Upper lobe of right lung (tissue), 1 donor: Measurements from ENCODE around the gene ELF4. TPM values are rescaled to one million over a fixed set of nuclear protein-coding genes. Genes with fewer than 3 reads are reported as not detected.
A peak's percentile ranks its signal among the peaks of the same experiment; 100 is the strongest.

Experiments
- ATAC-seq: fragments of 200-7000 bp; cut with Tn5 transposase; one replicate; pipeline ENCODE4 v1.9.1; 2020; ENCODE audit warnings: mild to moderate bottlenecking, moderate library complexity
- DNase-seq: peaks from one replicate; pipeline ENCODE4 v3.0.0-alpha.2; 2020
- H3K27ac ChIP-seq: fragments of 200-600 bp; one replicate; pipeline ENCODE4 v1.8.0; 2022
- H3K27me3 ChIP-seq: fragments of 200-600 bp; one replicate; pipeline ENCODE4 v1.8.0; 2022; ENCODE audit warnings: mild to moderate bottlenecking
- H3K36me3 ChIP-seq: fragments of 200-600 bp; one replicate; pipeline ENCODE4 v1.8.0; 2022
- H3K4me1 ChIP-seq: fragments of 200-600 bp; one replicate; pipeline ENCODE4 v1.8.0; 2022
- H3K4me3 ChIP-seq: fragments of 200-600 bp; one replicate; pipeline ENCODE4 v1.8.0; 2022; ENCODE audit warnings: mild to moderate bottlenecking
- H3K9me3 ChIP-seq: fragments of 200-600 bp; one replicate; pipeline ENCODE4 v1.8.0; 2022
- intact Hi-C: fragments of 100-400 bp; cut with DNase I; formaldehyde crosslinking; loops from one replicate; pipeline ENCODE4 v1.11.0; 2022
- long read RNA-seq: library from polyadenylated mRNA; unstranded; transcript quantifications from one replicate; pipeline ENCODE4 v2.0.0, GENCODE V29; 2021
- total RNA-seq: library from RNA; stranded (reverse); fragmentation: NEBNext Ultra II Directional; extraction: Animal tissue kit (Norgen Biotek cat#: 25700); gene quantifications from one replicate; pipeline ENCODE4 v1.2.1, GENCODE V29; 2021
- TF ChIP-seq, protein P1 (sequence below): fragments of 200-600 bp; IDR thresholded peaks from one replicate; pipeline ENCODE4 v1.8.0; 2022; ENCODE audit warnings: antibody characterized with exemption
- donor health status: DM: no; HTN: yes; CAD: no; lungs with severe emphysema.

Gene ELF4
- total RNA-seq: 23.8 TPM
- long read RNA-seq, full-length matches to known transcripts: 12 of 33 reads
- long read RNA-seq, partial matches to known transcripts: 4 of 33 reads
- long read RNA-seq, other reads (novel, unspliced or antisense): 17 of 33 reads

DNA sequence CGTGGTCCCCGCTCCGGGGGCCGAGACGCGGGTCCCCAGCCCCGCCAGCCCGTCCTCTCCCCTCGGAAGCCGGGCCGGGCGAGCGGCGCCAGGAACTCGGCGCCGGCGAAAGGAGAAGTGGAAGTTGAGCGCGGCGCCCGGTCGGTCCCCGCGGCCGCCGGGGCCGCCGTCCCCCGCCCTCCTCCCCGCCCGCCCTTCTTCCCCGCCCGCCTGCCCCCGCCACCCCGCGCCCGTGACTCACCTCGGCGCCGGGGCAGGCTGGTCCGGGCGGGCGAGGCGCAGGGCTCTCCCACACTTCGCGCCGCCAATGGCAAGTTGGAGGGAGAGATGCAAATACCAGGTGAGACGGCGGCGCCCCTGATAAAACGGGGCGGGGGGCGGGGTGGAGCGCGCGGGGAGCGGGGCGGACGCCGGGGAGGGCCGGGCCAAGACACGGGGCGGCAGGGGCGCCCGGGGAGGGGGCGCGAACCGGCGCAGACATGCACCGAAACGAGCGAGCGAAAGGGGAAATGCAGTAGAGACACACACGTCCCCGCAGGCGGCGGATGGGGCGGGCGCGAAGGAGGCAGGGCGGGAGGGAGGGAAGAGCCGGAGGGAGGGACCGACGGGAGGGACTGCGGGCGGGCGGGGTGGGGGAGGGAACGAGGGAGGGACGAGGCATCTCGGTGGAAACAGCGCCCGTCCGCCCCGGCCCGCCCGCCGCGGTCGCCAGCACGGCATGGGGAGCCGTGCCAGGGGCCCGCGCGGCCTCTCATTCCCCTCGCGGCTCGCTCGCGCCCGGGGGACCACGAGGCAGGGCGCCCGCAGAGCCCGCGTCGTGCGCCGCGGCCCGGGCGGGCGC, at the start of gene ELF4:
Gene ELF4, minus strand, starts transcription at position 119 of the 841 bp plus-strand sequence. CDS start 29,167 bp downstream, outside the sequence.
- ATAC-seq (peak; percentile 86), DNase-seq (peak; percentile 84)
- Histone ChIP-seq H3K4me3 (peak within 1 kb of the TSS; percentile 65), H3K27me3 (no peaks in the 10 kb centered on the region), H3K4me1 (peaks cover 7% of the 10 kb centered on the region), H3K27ac (peak within 1 kb of the TSS; percentile 84), H3K9me3 (no peaks in the 10 kb centered on the region), H3K36me3 (no peaks in the 10 kb centered on the region)
- intact Hi-C loops: no loop called here
- TF ChIP-seq, protein P1, sequence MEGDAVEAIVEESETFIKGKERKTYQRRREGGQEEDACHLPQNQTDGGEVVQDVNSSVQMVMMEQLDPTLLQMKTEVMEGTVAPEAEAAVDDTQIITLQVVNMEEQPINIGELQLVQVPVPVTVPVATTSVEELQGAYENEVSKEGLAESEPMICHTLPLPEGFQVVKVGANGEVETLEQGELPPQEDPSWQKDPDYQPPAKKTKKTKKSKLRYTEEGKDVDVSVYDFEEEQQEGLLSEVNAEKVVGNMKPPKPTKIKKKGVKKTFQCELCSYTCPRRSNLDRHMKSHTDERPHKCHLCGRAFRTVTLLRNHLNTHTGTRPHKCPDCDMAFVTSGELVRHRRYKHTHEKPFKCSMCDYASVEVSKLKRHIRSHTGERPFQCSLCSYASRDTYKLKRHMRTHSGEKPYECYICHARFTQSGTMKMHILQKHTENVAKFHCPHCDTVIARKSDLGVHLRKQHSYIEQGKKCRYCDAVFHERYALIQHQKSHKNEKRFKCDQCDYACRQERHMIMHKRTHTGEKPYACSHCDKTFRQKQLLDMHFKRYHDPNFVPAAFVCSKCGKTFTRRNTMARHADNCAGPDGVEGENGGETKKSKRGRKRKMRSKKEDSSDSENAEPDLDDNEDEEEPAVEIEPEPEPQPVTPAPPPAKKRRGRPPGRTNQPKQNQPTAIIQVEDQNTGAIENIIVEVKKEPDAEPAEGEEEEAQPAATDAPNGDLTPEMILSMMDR: no peak

DNA sequence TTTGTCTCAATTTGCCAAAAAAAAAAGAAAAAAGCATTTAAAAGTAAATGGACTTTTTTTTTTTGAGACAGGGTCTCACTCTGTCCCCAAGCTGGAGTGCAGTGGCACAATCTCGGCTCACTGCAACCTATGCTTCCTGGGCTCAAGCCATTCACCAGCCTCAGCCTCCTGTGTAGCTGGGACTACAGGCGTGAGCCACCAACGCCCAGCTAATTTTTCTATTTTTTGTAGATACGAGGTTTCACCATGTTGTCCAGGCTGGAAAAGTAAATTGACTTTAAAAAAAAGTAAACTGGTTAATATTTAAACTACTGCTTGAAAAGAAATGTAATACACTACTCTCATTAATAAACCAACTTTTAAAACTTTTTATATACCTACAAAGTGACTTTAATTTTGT, 49.5 kb upstream of the ELF4 start:
- TF ChIP-seq, protein P1: no peak
- no peaks in the 10 kb centered on the region for H3K27me3 ChIP-seq
- ATAC-seq: no peak
- no peak overlapping the region for H3K27ac ChIP-seq
- DNase-seq: no peak
- H3K4me3 ChIP-seq: no peak overlapping the region
- H3K4me1 ChIP-seq: peaks cover 7% of the 10 kb centered on the region
- H3K36me3 ChIP-seq: no peaks in the 10 kb centered on the region
- intact Hi-C loops: no loop called here
- H3K9me3 ChIP-seq: no peaks in the 10 kb centered on the region

DNA sequence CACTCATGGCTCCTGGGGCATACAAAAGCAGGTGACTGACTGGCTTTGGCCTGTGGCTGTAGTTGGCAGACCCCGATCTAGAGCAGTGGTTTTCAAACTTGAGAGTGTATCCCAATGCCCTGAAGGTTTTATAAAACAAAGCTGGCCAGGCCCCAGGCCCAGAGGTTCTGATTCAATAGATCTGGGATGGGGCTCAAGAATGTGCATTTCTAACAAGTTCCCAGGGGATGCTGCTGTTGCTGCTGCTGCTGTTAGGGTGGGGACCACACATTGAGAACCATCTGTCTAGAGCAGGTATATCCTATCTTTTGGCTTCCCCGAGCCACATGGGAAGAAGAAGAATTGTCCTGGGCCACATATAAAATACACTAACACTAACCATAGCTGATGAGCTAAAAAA, 48.0 kb upstream of the ELF4 start:
- DNase-seq (no peak), ATAC-seq (no peak)
- intact Hi-C loops: no loop called here
- TF ChIP-seq, protein P1: no peak
- Histone ChIP-seq H3K4me3 (no peak overlapping the region), H3K36me3 (no peaks in the 10 kb centered on the region), H3K4me1 (no peaks in the 10 kb centered on the region), H3K27me3 (no peaks in the 10 kb centered on the region), H3K27ac (no peak overlapping the region), H3K9me3 (no peaks in the 10 kb centered on the region)

DNA sequence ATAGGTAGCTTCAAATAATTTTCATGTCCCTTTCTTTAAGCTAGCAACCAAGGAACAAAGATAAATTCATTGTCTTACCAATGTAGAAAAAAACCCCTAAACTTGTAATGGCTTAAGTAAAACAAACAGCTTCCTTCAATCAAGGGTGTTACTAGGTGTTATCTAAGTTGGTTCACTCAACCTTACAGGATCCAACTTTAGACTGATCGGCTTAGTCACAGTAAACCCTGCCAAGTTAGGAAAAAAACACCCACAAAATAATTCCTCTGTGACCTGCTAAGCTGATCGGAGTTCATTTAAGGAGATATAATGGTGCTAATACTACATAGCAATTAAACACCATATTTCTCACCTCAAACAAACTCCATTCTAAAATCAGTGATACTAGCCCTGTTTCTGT, 45.3 kb upstream of the ELF4 start:
- intact Hi-C loops: no loop called here
- no peak for ATAC-seq
- H3K27me3 ChIP-seq: no peaks in the 10 kb centered on the region
- H3K4me1 ChIP-seq: no peaks in the 10 kb centered on the region
- TF ChIP-seq, protein P1: no peak
- no peak overlapping the region for H3K4me3 ChIP-seq
- no peaks in the 10 kb centered on the region for H3K9me3 ChIP-seq
- no peaks in the 10 kb centered on the region for H3K36me3 ChIP-seq
- H3K27ac ChIP-seq: no peak overlapping the region
- no peak for DNase-seq

DNA sequence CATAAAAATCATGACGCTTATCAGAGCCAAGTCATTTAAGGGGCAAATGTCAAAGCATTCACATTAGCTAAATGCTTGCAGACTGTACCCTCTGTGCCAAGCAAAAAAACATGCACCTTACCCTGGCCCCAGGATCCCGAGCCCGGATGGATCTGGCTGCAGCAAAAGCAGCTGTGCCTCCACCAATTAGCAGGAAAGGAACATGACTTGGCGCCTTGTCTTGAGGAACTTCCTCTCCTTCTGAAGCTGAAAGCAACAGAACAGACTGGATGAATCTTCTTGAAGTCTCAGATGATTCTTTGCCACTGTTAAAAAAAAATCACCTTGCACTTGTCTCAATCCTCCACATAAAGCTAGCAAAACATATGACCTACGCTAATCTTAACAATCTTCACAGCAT, 37.3 kb upstream of the ELF4 start:
- Histone ChIP-seq H3K27me3 (no peaks in the 10 kb centered on the region), H3K4me3 (no peak overlapping the region), H3K9me3 (no peaks in the 10 kb centered on the region), H3K4me1 (no peaks in the 10 kb centered on the region), H3K36me3 (peaks cover 38% of the 10 kb centered on the region), H3K27ac (no peak overlapping the region)
- ATAC-seq: no peak
- DNase-seq: no peak
- intact Hi-C loops: no loop called here
- TF ChIP-seq, protein P1: no peak
